HPDE6-E6E7 (cell line): ENCODE data around the gene CDKL2.

ENCODE experiments used
- DNase-seq: peaks from one replicate; pipeline ENCODE4 v3.0.0; 2011; ENCODE audit warnings: missing footprints; ENCODE audit errors: extremely low spot score

Gene CDKL2

GRCh38 chr4:75639124-75639695, 8.9 kb upstream of the CDKL2 start:
- DNase-seq = no peak

GRCh38 chr4:75637827-75638226, 7.5 kb upstream of the CDKL2 start:
- DNase-seq = no peak

GRCh38 chr4:75637176-75637575, 6.8 kb upstream of the CDKL2 start:
- DNase-seq = no peak

GRCh38 chr4:75634951-75635350, 4.6 kb upstream of the CDKL2 start:
- DNase-seq = no peak

GRCh38 chr4:75634281-75634680, 4.0 kb upstream of the CDKL2 start:
- DNase-seq = no peak

GRCh38 chr4:75633846-75634245, 3.5 kb upstream of the CDKL2 start:
- no peak for DNase-seq

- DNase-seq = no peak
Observed at GRCh38 chr4:75630937-75631329, 605 bp upstream of the CDKL2 start.

- DNase-seq = no peak
Observed at GRCh38 chr4:75629239-75629638, 1.1 kb downstream of the CDKL2 start.

- DNase-seq = no peak
Observed at GRCh38 chr4:75623026-75623425, 7.3 kb downstream of the CDKL2 start.

GRCh38 chr4:75621715-75622114, 8.6 kb downstream of the CDKL2 start:
- DNase-seq = no peak

- no peak for DNase-seq
Observed at GRCh38 chr4:75612306-75612705, 18.0 kb downstream of the CDKL2 start.

GRCh38 chr4:75605928-75606327, 24.4 kb downstream of the CDKL2 start:
- DNase-seq = no peak

GRCh38 chr4:75599647-75600046, 30.7 kb downstream of the CDKL2 start:
- DNase-seq = no peak

- DNase-seq = no peak
Observed at GRCh38 chr4:75598390-75598789, 31.9 kb downstream of the CDKL2 start.

GRCh38 chr4:75596061-75596460, 34.3 kb downstream of the CDKL2 start:
- no peak for DNase-seq

GRCh38 chr4:75593393-75593792, 36.9 kb downstream of the CDKL2 start:
- DNase-seq = no peak

GRCh38 chr4:75584067-75584466, 46.3 kb downstream of the CDKL2 start:
- DNase-seq = no peak

GRCh38 chr4:75567725-75568124, 62.6 kb downstream of the CDKL2 start:
- no peak for DNase-seq

- no peak for DNase-seq
Observed at GRCh38 chr4:75566911-75567310, 63.4 kb downstream of the CDKL2 start.

- DNase-seq = no peak
Observed at GRCh38 chr4:75565481-75565880, 64.8 kb downstream of the CDKL2 start.

- DNase-seq = no peak
Observed at GRCh38 chr4:75564023-75564422, 66.3 kb downstream of the CDKL2 start.

- no peak for DNase-seq
Observed at GRCh38 chr4:75561789-75562188, 68.5 kb downstream of the CDKL2 start.

- DNase-seq = no peak
Observed at GRCh38 chr4:75557696-75558095, 72.6 kb downstream of the CDKL2 start.
